Superior temporal gyrus (tissue), 1 donor: ENCODE results near the gene HINT3.
"Not testable (repeated sequence)": the region's sequence is repeated elsewhere in the genome, so short reads cannot be mapped to it uniquely, and the experiment has no call there.

Experiments used
- DNase-seq: peaks from one replicate; pipeline ENCODE4 v3.0.0-alpha.2; 2016; ENCODE audit errors: extremely low spot score

The HINT3 gene

GRCh38 chr6:126002755-126003679 is 46.4 kb downstream of the HINT3 start:
- no peak for DNase-seq

- no peak for DNase-seq
Measured at GRCh38 chr6:126007800-126008199, 51.2 kb downstream of the HINT3 start.

DNA sequence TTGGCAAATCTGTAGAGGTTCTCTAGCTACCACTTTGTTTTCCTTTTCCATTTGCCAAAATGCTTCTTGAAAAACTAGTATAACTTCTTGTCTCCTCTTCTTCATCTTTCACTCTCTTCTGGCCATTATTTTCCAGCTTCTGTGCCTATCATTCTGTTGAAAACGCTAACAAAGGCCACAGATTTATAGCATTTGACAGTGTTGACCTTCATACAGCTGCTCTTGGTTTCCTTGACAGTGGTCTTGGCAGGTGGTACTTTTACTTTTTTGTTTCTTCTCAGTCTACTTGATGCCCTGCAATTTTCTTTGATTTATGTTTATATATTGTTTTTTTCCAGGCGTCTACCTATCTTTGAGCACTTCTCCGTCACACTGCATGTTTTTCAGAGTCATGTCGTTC is 53.5 kb downstream of the HINT3 start:
- no peak for DNase-seq

GRCh38 chr6:126015863-126016262 is 59.3 kb downstream of the HINT3 start:
- no peak for DNase-seq

DNA sequence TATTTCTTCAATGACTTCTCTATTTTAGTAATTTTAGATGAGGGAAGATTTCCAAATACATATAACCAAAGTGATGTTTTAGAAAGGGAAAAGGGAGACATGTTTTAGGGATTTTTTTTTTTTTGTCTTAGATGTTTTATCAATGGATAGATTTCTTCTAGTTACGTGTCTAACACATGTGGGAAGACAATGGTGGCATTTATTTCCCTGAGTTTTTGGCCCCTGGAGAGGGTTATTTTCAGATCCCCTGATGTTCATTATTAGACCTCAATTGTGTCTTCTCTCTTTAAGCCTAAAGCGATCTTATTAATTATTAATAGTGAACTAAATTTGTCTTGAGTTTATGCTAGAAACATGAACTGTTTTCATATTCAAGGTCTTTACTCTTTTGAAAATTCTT is 60.0 kb downstream of the HINT3 start:
- no peak for DNase-seq

DNA sequence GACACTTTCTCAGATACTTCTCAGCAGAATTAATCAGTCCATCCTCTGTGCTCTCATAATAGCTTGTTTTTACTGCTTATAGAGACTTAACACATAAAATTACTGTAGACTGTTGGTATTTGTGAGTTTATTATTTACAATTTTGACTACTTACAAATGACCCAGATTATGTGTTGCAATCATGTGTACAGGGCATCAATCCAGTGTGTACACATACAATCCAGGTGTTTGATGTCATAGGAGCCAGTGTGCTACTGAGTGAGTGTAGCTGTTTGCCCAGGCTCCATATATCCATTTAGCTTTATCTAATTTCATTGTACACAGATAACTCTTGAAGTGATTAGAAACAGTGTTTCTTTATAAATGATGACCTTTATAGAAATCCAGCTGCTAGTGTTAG is 61.1 kb downstream of the HINT3 start:
- DNase-seq = no peak

- DNase-seq = no peak
Measured at GRCh38 chr6:126020305-126021050, 63.9 kb downstream of the HINT3 start.

GRCh38 chr6:126023474-126023873 is 66.9 kb downstream of the HINT3 start:
- DNase-seq = not testable (repeated sequence)

GRCh38 chr6:126026001-126026400 is 69.4 kb downstream of the HINT3 start:
- no peak for DNase-seq

GRCh38 chr6:126027601-126028000 is 71.0 kb downstream of the HINT3 start:
- no peak for DNase-seq
